Stimulated activated CD8-positive, alpha-beta memory T cell treated with anti-CD3 and anti-CD28 coated beads, Interleukin-7, amount 100 ng/mL, for 48 hours (primary cell): ENCODE data around the gene LIF.
"Not testable (repeated sequence)": the region's sequence is repeated elsewhere in the genome, so short reads cannot be mapped to it uniquely, and the experiment has no call there.

Experiments
- DNase-seq, 2 donors: peaks; one replicate each; pipeline ENCODE4 v3.0.0-alpha.2; 2020; ENCODE audit warnings: low read depth in 1 of 2; ENCODE audit errors: extremely low read depth in 1 of 2

The LIF gene

DNA sequence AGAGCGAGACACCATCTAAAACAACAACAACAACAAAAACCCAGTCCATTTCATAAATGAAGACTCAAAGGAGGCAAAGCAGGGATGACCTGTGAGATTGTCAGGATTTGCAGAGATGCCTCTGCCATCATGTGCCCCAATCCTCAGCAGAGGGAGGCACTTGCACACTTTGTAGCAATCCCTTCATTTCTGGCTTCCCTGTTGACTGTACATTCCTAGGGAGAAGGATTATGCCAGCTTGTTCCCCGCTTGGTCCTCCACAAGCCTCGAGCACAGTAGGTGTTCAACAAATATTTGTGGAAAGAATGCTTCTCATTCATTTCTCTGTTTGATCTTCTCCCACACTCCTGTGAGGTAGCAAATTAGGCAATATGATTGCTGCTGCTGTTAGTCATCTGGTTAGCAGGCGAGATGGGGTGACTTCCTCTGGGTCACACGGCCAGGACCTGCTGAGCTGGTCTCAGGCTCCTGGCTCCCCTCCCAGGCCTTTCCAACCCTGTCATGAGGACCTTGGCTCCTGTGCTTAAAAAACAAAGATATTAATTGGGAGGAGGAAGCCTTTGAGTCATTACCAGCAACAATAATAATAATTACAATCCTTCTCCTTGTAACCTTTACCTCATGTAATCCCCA lies 34.1 kb downstream of the LIF start:
- peak in 1 of 2 donors; percentile 21 for DNase-seq

DNA sequence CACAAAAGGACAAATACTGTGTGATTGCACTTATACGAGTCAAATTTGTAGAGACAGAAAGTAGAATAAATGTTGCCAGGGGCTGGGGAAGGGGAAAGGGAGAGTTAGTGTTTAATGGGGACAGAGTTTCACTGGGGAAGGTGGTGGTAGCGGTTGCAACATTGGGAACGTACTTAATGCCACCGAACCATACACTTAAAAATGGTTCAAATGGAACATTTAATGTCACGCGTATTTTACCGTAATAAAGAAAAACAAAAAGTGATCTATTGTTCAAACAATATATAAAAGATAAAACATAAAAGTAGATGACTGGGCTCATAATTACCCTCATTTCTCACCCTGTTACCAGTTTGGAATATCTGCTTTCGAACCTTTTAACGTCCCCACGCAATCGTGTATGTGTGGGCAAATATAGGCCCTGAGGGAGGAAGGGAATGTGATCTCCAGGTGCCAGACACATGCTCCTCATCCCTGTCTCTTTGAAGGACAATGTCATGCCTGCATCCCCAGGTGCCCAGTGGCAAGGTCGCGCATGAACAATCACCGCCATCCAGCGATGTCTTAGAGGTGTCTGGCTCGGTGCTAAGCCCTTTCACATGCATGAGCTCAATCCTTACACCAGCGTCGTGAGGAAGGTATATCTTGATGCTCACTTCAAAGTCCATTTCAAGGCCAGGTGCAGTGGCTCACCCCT lies 35.3 kb downstream of the LIF start:
- DNase-seq: no peak

DNA sequence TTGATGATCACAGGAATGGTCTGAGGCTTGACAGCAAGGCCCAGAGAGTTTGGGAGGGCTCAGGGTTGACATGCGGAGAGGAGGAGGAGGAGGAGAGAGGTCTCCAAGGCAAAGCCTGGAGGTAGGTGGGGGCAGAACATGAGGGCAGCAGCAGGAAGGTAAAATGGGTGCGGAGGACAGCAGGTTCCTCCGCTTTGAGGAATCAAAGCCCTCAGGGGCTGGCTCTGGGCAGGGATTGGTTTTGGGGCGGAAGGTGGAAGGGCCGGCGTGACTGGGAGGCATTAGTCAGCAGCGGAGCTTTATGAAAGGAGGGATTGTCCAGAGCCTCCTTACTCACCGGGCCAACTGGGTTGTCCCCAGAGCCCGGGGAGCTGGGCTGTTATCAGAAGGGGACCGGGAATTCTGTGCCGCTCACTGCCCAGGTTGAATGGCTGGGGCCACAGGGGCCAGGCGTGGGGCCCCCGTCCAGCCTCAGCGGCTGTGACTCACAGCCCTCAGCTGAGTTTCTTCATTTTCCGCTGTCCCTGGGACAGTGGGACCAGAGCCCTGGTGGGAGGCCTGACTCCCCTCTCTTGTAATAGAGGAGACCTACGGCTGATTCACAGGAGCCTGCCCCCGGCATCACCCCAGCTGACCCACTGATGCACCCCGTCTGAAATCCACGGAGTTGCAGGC lies 36.2 kb downstream of the LIF start:
- no peak for DNase-seq

DNA sequence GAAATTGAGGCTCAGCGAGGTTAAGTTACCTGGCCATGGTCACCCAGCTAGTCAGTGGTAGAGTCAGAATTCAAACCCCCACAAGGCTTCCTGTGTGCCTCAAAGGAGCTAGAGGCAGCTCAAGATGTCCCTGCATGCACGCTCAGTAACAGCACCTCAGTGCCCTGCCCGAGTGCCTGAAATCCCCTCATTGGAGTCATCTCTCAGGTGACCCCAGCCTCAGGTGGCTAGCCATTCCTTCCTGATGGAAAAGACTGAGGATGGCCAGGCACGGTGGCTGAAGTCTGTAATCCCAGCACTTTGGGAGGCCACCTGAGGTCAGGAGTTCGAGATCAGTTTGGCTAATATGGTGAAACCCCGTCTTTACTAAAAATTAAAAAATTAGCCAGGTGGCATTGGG lies 36.9 kb downstream of the LIF start:
- no peak for DNase-seq

DNA sequence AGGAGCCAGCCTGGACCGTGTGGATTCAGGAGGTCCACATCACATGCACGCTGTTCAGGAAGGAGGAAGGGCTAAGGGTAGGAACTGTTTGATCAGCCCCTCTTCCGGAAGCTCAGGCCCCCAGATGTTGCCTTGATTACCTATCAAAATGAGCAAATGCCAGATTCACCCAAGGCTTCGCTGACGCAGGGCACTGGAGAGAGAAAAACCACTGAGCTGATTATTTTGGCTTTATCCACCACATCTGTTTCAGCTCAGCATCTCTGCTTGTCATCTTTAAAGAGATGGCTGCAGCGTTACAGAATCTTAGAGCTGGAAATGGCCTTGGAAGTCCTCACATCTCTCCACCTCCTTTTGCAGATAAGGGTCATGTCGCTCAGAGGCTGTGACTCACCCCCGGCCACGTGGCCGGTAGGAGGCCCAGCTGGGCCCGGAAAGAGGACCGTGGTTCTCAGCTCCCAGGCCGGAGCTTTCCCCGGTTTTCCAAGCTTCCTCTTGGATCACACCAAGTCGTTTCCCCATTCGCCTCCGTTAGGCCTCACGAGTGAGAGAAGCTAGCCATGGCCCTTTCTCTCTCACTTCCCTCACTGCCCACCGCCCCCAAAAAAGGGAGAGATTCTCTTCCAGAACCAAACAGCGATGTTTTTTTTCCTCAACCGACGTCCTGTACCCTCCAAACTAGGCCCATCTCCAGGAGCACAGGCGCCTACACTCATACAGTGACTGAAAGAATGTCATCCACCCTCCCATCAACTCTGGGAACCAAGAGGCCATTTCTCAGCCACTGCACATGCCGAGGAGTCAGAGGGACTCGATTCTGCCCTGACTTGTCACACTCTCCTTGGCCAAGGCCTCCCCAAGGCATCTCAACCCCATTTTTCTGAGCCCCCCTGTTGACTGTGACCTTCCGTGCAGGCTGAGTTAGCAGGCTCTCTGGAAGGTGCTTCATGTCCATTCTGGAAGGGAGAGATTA lies 37.6 kb downstream of the LIF start:
- no peak for DNase-seq

DNA sequence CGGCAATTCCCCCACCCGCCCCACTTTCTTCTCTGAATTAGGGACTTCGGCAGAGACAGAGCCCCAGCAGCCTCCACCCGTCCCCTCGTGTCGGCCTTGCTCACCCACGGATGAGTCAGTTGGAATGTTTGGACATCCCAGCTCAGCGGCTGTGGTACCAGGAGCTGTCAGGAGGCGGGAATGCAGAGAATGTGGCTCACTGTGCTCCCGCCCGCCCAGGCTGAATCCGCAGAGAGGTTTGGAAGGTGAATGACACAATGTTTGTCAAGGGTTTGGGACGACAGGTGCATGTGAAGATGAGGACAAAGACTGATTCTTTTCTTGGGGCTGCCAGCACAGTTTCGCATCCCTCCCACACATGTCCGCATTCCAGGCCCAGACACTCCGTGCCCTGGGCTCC lies 39.6 kb downstream of the LIF start:
- DNase-seq: no peak

DNA sequence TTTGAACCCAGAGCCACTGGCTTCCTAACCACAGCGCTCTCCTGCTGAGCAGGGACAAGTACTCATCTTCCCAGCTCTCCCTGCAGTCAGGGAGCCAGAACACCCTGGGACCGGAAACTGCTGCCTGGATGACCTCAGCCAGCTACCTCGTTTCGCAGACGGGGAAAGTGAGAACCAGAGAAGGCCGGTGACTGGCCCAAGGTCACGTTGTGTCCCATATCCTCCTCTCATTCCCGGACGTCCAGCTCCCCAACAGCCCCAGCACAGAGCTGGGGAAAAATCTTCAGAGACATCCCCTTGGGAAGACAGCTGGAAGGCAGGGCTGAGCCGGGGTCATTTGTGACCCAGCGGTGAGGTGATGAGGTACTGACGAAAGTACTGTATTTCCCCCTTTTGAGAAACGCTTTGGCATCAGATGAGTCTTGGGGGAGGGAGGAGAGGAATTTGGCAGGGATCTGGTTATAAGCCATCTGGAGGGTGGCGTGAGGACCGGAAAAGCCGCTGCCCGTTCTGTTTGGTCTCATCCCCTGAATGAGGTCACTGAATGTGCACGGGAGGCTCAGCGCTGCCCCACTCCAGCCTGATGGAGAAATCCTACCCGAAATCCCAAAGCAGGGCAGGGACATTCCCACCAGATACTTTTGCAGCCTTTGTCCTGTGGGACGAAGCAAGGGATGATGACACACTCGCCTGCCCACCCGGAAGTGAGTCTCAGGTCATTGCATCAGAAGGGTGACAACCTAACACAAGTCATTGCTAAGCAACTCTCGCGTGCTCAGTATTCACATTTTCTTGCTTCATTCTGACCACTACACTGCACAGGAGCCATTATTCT lies 41.1 kb downstream of the LIF start:
- no peak for DNase-seq

DNA sequence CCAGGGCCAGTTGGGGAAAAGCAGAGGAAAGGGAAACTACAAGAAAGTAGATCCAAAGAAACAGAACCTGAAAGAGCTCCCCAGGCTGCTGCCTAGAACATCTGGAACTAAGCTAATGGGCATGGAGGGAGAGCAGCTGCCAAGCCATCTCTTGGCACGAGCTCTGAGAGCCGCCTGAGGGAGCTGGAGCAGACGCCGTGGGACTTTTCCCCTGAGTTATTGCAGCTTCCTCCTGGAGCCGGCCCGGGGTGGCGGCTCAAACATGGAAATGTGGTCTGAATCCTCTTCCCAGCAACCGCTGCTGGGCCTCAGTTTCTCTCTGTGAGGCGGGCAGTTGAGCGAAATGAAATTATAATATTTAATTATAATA lies 41.8 kb downstream of the LIF start:
- DNase-seq: no peak

DNA sequence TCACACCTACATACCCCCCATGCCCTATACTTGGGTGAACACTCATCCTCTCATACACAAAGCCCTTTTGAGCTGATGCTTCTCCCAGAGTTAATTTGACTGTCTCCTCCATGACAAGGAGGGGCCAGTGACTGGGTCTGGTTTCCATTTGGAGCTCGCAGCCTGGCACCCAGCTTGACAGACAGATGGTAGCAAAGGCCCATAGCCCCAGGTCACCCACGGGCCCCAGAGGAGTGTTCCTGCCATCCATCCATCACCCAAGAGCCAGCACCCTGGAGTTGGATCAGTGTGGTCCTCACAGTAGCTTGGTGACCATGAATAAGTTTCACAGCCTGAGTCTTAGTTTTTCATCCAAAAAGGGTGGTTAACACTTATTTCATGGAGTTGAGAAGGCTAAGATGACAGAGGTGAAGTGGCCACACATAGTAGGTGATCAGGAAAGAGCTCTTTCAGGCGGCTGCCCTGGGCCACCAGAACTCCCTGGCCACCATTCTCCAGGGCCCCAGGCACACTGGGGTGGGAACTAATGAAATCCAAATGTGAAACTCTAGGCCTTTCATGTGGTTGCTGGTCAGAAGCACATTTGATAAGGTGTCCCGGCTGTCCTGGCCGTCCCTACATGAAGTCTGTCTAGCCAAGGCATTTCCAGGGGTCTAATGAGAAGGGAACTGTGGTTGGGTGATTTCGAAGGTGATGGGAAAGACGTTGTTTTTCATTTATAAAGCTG lies 42.4 kb downstream of the LIF start:
- DNase-seq: no peak

DNA sequence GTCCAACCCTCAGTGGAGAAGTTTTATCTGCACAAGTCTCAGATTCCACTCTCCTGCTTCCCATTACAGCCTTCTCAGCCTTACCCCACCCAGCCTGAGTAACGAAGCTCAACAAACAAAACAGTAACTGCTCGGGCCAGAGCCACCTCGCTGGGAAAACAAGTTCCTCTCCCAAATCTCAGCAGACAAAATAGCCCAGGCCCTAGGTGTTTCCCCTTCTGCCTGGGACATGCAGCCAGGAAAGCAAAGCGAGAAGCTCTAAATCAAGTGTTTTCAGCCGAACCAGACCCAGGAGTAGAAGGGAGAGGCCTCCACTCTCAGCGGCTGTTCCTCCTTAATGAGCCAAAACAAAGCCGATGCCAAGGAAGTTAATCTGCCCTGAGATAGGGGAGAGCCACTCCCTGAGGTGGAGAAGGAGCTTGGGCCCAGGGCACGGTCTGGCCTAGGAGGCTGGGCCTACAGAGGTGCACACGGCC lies 44.0 kb downstream of the LIF start:
- no peak for DNase-seq

DNA sequence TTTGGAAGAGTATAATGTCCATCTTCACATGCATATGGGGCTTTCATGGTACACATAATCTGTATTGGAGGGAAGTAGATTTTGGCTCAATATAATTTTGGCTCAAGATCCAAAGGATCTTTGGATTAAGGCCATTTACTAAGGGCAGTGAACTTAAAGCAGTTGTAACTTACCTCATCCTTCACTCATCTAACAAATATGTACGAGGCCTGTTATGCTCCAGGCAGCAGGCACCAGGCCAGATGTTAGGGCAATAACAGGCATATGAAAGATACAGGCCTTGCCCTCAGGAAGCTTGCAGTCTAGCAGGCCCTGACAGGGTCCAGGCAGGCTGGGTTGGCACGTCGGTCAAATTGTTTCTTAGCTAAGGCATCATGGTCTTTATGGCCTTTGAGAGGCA lies 44.6 kb downstream of the LIF start:
- no peak for DNase-seq

DNA sequence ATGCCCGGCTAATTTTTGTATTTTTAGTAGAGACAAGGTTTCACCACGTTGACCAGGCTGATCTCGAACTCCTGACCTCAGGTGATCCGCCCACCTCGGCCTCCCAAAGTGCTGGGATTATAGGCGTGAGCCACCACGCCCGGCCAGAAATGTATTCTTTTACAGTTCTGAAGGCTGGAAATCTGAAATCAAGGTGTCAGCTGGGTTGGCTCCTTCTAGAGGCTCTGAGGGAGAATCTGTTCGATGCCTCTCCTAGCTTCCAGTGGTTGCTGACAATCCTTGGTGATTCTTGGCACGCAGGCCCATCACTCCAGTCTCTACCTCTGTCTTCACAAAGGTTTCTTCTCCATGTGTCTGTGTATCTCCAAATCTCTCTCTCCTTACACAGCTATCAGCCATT lies 45.7 kb downstream of the LIF start:
- DNase-seq: not testable (repeated sequence)

DNA sequence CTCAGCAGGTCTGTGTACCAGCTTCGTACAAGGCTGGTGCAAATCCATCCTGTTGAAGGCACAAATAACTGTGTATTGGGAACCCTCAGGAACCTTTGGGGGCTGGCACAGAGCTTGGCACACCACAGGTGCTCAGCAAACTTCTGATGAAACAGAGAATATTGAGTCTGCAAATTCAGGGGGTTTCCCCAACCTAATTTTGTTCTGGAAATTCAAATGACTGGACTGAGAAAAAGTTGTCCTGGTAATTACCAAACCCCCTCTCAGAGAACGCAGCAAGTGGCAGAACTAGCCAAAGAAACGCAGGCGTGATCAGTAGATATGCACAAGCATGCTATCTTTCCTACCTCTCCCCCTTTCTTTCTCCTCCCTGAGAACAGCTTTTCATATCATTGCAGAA lies 47.6 kb downstream of the LIF start:
- no peak for DNase-seq

DNA sequence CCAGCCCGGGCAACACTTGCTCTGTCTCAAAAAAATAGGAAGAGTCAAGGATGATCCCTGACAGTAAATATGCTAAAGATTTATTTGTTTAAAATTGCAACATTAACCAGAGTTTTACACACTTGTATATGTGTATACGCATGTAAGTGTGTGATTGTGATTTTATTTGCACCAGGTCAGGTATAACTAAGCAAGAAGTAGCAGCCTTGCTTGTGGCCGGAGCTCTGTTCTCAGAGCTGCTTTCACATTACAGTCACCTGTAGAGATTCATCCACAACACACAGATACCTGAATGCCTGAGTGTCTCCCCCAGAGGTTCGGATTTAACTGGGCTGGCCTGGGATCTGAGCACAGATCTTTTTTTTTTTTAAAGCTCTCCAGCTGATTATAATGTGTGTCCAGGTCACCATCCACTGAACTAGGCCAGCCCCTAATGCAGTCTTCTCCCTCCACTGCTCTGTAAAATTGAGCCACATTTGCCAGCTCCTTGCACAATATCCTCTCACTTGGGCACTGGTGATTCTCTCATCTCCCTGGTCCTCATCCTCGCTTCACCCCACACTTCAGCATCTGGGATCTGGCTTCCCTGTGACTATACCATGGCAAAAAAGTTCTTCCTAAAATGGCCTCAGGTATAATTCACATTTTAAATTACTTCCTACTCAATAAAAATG lies 48.3 kb downstream of the LIF start:
- DNase-seq: no peak

DNA sequence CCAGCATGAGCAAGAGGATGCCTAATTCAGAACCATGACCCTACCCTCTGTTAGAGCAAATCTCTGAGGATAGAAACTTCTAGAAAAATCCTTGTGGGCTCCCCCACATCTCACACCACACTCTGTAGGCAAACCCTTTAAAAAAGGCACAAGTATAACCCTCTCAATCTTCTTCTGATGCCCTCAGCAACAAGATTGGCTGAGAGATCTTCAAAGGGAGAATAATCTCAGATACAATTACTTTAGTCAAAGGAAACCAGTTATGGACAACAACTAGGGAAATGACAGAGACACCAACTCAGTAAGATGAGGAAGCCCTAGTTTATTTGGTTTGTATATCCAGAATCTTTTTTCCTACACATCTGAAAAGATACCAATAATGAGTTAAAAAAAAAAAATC lies 49.2 kb downstream of the LIF start:
- no peak for DNase-seq

DNA sequence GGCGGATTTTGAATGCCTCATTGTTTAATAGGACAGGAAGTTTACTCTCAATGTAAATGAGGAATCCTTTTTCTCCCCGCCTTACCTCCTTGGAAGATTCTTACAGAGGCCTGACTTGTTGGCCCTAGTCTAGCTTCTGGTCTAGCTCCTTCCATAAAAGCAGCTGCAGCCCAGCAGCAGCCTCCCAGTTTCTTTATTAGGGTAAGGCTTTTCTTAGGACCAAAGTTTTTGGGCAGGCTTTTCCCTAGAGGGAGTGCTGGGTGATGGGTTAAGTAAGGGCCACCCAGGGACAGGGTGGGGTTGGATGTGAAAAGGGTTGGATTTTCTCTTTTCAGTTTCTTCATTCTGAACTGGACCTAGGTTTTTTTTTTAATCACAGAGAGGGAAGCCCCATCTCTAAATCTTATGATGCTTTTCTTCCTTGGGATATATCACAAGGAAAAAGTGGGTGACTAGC lies 49.7 kb downstream of the LIF start:
- no peak for DNase-seq

DNA sequence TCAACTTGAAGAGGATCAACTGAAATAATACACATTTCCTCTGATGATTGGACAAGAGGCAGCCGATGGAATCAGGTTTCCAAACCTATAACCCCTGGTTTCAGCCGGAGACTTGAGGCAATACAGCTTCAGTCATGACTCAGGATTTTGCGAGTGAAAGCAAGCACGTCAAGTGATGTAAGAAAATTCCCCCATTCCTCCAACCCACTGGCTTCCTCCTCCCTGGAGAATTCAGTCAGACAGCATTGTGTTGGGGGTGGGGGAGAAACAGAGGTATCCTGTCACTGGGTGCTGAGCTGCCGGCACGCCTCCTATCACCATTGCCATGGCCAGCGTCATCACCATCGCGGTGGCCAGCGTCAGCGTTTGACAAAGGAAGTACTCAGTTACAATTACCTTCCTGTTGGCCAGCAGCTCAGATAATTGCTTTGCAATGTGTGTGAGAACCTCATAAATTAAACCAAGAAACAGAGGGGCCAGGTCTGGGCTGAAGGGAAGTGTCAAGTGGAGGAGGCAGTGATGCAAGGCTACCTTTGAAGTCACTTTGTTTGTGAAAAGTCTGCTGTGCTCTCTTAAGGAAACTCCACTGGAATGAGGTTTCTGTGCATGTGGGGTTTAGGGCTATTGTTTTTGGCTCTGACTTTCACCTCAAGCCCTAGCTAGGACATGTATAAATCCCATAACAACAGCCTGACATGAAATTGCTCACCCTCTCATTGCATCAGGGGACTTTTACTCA lies 50.2 kb downstream of the LIF start:
- peak; percentile 37 to 44 for DNase-seq
